DLD1 (cell line): ENCODE data around the gene COL9A1.

Experiments
- in situ Hi-C: cut with HindIII; loops from 2 replicates; pipeline ENCODE4 v1.10.0; 2017; ENCODE audit warnings: low sequenced_read_pairs

The COL9A1 gene

GRCh38 chr6:70289299-70289698 lies 13.6 kb downstream of the COL9A1 start:
- in situ Hi-C loops, result no loop called here

GRCh38 chr6:70286905-70287304 lies 16.0 kb downstream of the COL9A1 start:
- in situ Hi-C loops, result no loop called here

GRCh38 chr6:70285201-70285600 lies 17.7 kb downstream of the COL9A1 start:
- in situ Hi-C loops, result no loop called here

GRCh38 chr6:70282919-70283461 lies 19.9 kb downstream of the COL9A1 start:
- in situ Hi-C loops, result no loop called here

DNA sequence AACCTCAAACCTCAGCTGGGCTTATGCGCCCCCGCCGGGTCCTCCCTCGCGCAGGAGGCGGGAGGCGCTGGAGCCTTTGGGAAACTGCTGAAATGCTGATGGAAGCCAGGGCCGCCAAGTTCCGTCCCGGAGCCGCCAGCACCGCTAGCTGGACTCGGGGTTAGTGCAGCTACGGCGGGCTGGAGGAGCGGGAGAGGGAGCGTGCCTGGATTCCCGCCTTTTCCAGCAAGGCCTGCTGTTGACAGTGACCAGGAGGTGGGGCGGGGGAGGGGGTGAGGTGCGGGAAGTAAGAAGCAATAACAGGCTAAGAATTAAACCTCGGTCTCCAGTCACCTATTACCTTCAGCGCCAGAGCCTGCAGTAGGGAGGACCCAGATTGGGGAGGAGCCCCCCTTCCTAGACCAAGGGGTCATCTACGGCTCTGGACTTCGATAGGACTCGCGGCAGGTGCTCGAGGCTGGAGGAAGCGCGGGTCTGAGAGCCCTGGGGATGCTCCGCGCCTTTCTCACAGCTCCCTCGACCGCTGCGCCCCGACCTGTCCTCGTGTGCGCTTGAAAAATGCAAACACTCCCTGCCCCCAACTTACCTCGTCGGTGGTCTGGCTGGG lies 20.5 kb downstream of the COL9A1 start:
- in situ Hi-C loops, result no loop called here

GRCh38 chr6:70281923-70282311 lies 21.0 kb downstream of the COL9A1 start:
- in situ Hi-C loops, result no loop called here

GRCh38 chr6:70280400-70280853 lies 22.5 kb downstream of the COL9A1 start:
- in situ Hi-C loops, result no loop called here

- in situ Hi-C loops, result no loop called here
Measured at GRCh38 chr6:70277470-70277869, 25.4 kb downstream of the COL9A1 start.

- in situ Hi-C loops, result no loop called here
Measured at GRCh38 chr6:70274338-70274737, 28.5 kb downstream of the COL9A1 start.

DNA sequence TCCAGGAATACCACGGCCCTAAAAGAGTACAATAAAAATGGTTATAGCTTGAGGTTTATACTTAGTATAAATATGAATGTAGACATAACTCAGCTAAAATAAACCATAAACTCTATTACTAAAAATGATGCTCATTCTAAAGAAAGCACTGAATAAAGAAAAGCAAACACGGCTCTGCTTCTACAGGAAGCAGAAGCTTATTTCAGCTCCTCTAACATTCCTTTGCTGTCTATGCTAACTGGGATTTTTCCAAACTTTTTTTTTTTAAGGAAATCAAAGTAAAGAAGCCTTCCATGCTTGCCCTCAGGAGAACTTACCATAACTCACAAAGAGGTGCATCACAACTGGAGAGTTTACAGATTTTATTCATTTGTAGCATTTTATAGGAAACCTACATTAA lies 30.8 kb downstream of the COL9A1 start:
- in situ Hi-C loops, result no loop called here

- in situ Hi-C loops, result no loop called here
Measured at GRCh38 chr6:70270287-70271005, 32.4 kb downstream of the COL9A1 start.

DNA sequence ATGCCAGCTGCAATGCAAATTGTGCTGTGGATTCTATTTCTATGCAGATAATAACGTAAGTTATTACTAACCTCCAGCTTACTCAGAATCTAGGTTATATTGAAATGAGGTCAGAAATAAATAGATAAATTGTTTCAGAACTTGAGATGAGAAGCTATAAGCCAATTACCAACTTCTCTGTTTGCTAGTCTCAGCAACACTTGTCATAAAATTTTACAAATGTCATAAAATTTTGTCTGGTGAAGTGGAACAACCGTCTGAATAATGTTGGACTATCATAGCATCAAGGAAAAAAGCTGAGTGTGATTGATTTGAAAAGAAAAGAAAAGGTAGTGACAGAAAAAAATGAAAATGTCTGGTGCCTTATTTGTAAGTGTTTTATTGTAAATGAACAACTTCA lies 36.7 kb downstream of the COL9A1 start:
- in situ Hi-C loops, result no loop called here

GRCh38 chr6:70264306-70264705 lies 38.6 kb downstream of the COL9A1 start:
- in situ Hi-C loops, result no loop called here

GRCh38 chr6:70258483-70258882 lies 44.4 kb downstream of the COL9A1 start:
- in situ Hi-C loops, result no loop called here

- in situ Hi-C loops, result no loop called here
Measured at GRCh38 chr6:70257768-70258273, 45.1 kb downstream of the COL9A1 start.

DNA sequence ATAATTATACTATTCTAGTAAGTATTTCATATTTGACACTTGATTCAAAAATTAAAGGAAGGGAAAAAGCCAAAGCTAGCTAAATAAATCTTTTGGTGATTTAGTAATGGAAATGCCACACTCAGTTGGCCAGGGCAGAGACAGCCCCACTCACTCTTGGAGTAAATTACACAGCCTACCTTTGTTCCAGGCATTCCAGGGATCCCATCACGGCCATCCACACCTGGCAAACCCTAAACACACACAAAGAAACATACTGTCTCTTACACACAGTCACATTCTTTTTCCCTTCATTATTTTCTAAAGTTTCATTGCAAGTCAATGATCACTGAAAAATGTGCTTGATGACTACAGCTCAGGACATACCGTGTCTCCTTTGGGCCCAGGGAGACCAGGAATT lies 48.1 kb downstream of the COL9A1 start:
- in situ Hi-C loops, result no loop called here

- in situ Hi-C loops, result no loop called here
Measured at GRCh38 chr6:70253923-70254322, 49.0 kb downstream of the COL9A1 start.

GRCh38 chr6:70252604-70253003 lies 50.3 kb downstream of the COL9A1 start:
- in situ Hi-C loops, result no loop called here

DNA sequence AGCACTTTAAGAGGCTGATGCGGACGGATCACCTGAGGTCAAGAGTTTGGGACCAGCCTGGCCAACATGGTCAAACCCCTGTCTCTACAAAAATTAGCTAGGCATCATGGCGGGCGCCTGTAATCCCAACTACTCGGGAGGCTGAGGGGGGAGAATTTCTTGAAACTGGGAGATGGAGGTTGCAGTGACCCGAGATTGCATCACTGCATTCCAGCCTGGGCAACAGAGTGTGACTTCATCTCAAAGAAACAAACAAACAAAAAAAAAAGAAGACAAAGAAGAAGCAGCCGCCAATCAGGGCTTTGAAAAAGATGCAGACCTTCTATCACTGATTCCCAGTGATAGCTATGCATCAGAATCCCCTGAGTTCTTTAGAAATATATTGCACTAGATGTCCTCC lies 56.8 kb downstream of the COL9A1 start:
- in situ Hi-C loops, result no loop called here

DNA sequence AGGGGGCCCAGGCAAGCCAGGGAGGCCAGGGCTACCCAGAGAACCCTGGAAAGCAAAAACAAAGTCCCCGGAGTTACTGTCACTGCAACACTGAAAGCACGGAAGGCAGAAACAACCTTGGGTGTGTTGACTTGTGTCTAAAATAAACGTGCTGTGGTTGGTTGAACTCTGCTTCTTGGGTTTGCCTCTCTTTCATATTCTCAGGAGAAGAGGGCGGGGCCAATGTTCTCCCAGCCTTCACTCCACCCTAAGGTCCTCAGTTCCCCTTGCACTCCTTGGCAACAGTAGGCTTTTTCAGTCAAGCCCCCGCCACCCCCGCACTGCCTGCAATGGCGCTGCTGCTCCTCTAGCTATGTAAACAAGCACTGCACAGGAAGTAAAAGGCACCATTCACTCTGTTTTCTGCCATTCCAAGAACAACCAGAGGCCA lies 60.9 kb downstream of the COL9A1 start:
- in situ Hi-C loops, result no loop called here

DNA sequence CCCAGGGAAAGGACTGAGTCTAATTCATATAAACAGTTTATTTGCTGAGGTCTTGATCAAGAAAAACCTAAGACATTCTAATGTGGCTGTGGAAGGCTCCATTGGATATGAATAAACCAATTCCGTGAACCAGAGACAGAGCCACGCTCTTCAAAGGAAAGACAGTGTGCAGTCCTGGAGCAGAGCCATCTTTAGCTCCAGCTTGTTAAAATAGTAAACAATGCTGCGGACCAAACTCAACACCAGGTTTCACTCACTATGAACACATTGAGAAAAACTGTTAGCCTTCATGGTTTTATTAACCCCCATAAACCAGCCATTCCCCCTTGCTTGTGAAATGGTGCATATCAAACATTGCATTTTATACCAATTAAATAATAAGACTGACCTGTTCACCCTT lies 61.9 kb downstream of the COL9A1 start:
- in situ Hi-C loops, result no loop called here

GRCh38 chr6:70236343-70236742 lies 66.5 kb downstream of the COL9A1 start:
- in situ Hi-C loops, result no loop called here
